OCI-M2 (cell line): Measurements from ENCODE around the gene KCNH2.
A peak's percentile ranks its signal among the peaks of the same experiment; 100 is the strongest.

Experiments used
- DNase-seq: peaks from one replicate; lab custom pipeline; 2025; ENCODE audit not compliant: unreplicated experiment; lab: John Stamatoyannopoulos, UW

KCNH2 gene

GRCh38 chr7:150975536-150976319 is 2.4 kb downstream of the KCNH2 start:
- no peak for DNase-seq

- no peak for DNase-seq
These were observed 3.4 kb downstream of the KCNH2 start for GRCh38 chr7:150974468-150975391.

GRCh38 chr7:150973571-150974451 is 4.3 kb downstream of the KCNH2 start:
- DNase-seq: no peak

- no peak for DNase-seq
These were observed 5.4 kb downstream of the KCNH2 start for GRCh38 chr7:150972741-150973140.

GRCh38 chr7:150972023-150972468 is 6.1 kb downstream of the KCNH2 start:
- no peak for DNase-seq

GRCh38 chr7:150971242-150972022 is 6.7 kb downstream of the KCNH2 start:
- no peak for DNase-seq

GRCh38 chr7:150970424-150970823 is 7.7 kb downstream of the KCNH2 start:
- DNase-seq: no peak

GRCh38 chr7:150969475-150969874 is 8.6 kb downstream of the KCNH2 start:
- DNase-seq: no peak

GRCh38 chr7:150968734-150969372 is 9.3 kb downstream of the KCNH2 start:
- no peak for DNase-seq

GRCh38 chr7:150968056-150968733 is 9.9 kb downstream of the KCNH2 start:
- no peak for DNase-seq

GRCh38 chr7:150967349-150967748 is 10.8 kb downstream of the KCNH2 start:
- no peak for DNase-seq

GRCh38 chr7:150966002-150966401 is 12.1 kb downstream of the KCNH2 start:
- DNase-seq: no peak

GRCh38 chr7:150965273-150965830 is 12.8 kb downstream of the KCNH2 start:
- no peak for DNase-seq

GRCh38 chr7:150964593-150965111 is 13.5 kb downstream of the KCNH2 start:
- no peak for DNase-seq

GRCh38 chr7:150963707-150964559 is 14.2 kb downstream of the KCNH2 start:
- no peak for DNase-seq

- DNase-seq: peak; percentile 93
These were observed 15.3 kb downstream of the KCNH2 start for GRCh38 chr7:150962553-150963399.

- DNase-seq: no peak
These were observed 15.9 kb downstream of the KCNH2 start for GRCh38 chr7:150962290-150962552.
